GM12801 (cell line): Measurements from ENCODE around the gene PDE9A.

Source experiments
- TF ChIP-seq, protein P1 (sequence below): IDR thresholded peaks from one replicate; pipeline ENCODE4 v1.5.1; 2011; ENCODE audit warnings: control low read depth; ENCODE audit not compliant: insufficient read length; ENCODE audit errors: extremely low read depth

PDE9A gene

DNA sequence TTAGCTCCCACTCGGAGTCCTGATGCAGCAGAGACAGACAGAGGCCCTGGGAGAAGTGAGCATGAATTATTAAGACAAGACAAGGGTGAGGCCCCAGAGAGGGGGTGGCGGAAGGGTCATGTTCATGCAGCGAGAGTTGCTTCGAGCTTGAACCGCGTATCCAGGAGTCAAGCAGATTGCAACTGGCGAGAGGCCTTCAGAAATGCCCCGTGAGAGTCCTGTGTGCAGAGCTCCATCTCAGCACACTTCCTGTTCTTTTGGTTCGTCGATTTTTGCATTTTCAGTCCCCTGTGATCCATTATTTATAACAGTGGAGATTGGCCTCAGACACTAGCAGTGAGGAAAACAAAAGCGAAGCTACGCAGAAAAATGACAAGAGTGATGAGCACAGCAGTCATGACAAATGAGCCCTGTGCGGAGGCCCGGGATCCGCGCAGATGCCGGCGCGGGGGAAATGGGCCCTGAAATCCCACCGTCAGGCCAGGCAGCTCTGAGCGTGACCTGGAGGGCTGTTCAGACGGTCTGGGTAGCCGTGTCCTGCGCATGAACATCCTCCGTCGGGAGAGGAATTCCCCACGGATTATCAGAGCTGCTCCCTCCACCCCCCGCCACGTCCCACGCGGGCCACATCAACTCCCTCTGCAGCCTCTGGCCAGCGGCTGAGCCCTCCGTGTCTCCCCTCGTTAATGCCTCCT is 15.0 kb downstream of the PDE9A start:
- TF ChIP-seq, protein P1, sequence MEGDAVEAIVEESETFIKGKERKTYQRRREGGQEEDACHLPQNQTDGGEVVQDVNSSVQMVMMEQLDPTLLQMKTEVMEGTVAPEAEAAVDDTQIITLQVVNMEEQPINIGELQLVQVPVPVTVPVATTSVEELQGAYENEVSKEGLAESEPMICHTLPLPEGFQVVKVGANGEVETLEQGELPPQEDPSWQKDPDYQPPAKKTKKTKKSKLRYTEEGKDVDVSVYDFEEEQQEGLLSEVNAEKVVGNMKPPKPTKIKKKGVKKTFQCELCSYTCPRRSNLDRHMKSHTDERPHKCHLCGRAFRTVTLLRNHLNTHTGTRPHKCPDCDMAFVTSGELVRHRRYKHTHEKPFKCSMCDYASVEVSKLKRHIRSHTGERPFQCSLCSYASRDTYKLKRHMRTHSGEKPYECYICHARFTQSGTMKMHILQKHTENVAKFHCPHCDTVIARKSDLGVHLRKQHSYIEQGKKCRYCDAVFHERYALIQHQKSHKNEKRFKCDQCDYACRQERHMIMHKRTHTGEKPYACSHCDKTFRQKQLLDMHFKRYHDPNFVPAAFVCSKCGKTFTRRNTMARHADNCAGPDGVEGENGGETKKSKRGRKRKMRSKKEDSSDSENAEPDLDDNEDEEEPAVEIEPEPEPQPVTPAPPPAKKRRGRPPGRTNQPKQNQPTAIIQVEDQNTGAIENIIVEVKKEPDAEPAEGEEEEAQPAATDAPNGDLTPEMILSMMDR: no peak

DNA sequence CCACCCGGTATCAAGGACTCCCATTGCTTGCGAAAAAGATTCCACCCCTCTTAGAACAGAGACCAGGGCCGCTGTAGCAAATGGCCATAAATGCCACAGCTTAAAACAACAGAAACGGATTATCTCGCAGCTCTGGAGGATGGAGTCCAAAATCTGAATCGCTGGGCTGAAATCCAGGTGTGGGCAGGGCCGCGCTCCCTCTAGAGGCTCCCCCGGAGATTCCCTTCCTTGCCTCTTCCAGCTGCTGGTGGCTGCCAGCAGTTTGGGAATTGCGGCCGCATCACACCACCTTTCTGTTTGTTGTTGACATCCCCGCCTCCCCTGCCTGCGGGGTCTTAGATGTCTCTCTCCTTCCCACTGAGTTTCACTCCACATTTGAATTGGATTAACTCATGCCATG is 15.6 kb downstream of the PDE9A start:
- TF ChIP-seq, protein P1: no peak

DNA sequence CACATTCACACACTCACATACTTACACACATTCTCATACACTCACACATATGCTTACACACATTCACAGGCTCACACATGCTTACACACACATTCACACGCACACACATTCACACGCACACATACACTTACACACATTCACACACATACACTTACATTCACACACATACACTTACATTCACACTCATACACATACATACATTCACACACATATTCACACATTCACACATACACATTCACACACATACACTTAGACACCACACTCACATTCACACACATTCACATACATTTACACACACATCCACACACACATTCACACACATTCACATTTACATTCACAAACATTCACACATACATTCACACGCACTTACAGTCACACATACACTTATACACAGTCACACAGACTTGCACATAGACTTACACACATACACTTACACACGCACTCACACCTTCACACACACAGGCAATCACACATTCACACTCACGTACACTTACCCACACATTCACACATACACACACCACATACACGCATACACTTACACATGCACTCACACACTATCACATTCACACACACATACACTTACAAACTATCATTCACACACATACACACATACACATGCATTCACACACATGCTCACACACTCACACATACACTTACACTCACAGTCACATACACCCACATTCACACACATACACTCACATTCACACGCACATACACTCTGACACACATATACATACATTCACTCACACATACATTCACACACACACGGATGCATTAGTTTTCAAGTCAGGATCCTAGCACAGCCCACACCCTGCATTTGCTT is 16.8 kb downstream of the PDE9A start:
- TF ChIP-seq, protein P1: no peak

DNA sequence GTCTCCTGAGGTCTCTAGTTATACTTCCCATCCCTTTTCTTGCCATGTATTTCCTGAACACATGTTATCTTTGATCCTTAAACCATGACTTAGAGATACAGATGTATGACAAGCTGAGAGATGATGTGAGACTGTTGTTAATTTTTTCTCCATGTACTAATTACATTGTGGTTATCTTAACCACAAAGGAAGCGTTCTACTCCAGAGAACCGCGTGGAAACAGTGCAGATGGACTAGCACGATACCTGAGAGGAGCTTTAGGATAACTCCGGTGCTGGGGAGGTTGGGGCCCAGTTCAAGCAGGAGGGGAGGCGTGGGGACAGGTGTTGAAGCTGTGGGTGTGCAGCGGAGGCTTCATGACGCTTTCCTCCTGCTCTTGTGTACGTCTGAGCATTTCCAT is 17.5 kb downstream of the PDE9A start:
- TF ChIP-seq, protein P1: no peak

DNA sequence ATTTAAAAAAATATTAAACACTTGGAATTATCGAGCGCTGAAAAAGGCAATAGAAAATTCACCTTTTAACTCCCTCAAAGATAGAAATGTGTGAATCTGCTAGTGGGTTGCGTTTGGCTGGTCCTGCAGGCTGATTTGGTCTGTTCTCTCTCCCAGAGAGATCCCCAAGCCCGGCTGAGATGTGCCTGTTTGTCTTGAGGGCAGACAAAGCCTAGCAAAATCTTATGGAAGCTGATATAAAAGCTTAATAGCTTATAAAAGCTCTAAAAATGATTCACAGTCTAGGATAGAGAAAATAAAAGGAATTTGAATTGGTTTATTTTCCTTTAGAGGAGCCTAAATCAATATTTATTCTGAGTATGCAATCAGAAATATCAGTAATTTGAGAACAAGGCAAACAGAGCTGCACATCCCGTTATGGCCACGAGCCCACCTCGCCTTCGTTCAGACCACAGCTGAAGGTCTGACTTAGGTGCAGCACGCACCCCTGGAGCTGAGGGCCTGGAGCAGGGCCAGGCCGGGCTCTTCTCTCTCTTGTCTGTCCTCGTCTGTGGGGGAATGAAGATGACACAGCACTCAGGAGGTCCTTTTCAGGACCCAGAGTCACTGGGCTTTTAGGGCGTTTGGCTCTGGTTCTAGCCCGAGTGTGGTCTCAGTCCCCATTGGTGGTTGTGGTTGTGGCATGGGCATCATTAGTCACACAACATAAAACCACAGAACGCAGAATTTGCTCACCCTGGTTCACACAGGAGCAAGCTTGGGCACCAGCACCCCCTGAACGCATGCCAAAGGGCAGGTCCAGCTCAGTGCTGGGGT is 18.6 kb downstream of the PDE9A start:
- TF ChIP-seq, protein P1: no peak

DNA sequence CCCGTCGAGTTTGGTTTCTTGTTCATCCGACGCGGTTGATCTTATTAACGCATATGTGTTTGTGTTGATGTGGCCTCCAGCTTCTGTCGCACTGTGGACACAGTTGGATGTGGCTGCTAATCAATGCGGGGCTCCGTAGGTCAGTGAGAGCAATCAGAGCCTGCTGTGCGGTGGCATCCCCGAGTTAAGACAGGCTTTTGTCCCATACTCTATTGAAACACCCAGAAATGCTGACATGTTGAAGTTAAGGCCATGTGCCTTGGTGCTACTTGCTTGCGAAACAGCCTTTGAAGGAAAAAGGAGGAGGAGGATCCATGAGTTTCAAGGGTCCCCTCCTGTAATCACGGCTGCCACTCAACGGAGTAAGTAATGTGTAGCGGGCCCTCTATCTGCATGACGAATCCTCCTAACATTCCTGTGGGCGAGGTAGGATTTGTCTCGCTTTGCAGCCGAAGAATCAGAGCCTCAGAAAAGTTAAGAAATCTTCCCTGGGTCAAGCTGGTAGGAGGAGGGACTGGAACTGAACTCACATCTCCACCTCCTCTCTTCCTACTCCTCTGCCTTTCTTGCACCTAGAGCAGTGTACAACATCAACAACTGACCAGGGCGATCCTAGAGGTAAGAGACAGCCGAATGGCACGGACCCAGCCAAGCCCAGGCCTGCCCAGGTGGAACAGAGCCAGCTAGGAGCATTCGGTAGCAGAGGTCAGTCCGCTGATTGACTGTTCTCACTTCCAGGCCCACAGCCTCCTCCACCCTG is 19.5 kb downstream of the PDE9A start:
- TF ChIP-seq, protein P1: no peak
